Activated T-cell treated with anti-CD3 and anti-CD28 coated beads, Interleukin-2, amount 50 U/mL, for 24 hours (primary cell): ENCODE measurements around the gene MAN2A2.
"Not testable (repeated sequence)": the region's sequence is repeated elsewhere in the genome, so short reads cannot be mapped to it uniquely, and the experiment has no call there.

ENCODE experiments used
- DNase-seq: peaks from one replicate; pipeline ENCODE4 v3.0.0-alpha.2; 2020
- H3K27ac Mint-ChIP-seq: 2 replicates; pipeline ENCODE4 v1.8.0; 2020; ENCODE audit warnings: mild to moderate bottlenecking, mixed read lengths
- H3K27me3 Mint-ChIP-seq: 2 replicates; pipeline ENCODE4 v1.8.0; 2020; ENCODE audit warnings: mixed read lengths
- H3K36me3 Mint-ChIP-seq: 2 replicates; pipeline ENCODE4 v1.8.0; 2020; ENCODE audit warnings: low read depth, mixed read lengths
- H3K4me1 Mint-ChIP-seq: 2 replicates; pipeline ENCODE4 v1.8.0; 2020; ENCODE audit warnings: low read depth, mixed read lengths
- H3K4me3 Mint-ChIP-seq: 2 replicates; pipeline ENCODE4 v1.8.0; 2020; ENCODE audit warnings: mild to moderate bottlenecking, moderate library complexity, mixed read lengths
- H3K9me3 Mint-ChIP-seq: 2 replicates; pipeline ENCODE4 v1.8.0; 2020; ENCODE audit warnings: mixed read lengths

Gene MAN2A2

GRCh38 chr15:90911906-90912769 is 9.0 kb downstream of the MAN2A2 start:
- Mint-ChIP-seq H3K27me3 (no peaks in the 10 kb centered on the region), H3K4me1 (no peaks in the 10 kb centered on the region), H3K27ac (no peak overlapping the region), H3K9me3 (no peaks in the 10 kb centered on the region), H3K36me3 (peaks cover 97% of the 10 kb centered on the region), H3K4me3 (no peak overlapping the region)
- no peak for DNase-seq

- H3K27me3 Mint-ChIP-seq: no peaks in the 10 kb centered on the region
- H3K4me1 Mint-ChIP-seq: no peaks in the 10 kb centered on the region
- no peak overlapping the region for H3K4me3 Mint-ChIP-seq
- DNase-seq: no peak
- H3K9me3 Mint-ChIP-seq: no peaks in the 10 kb centered on the region
- H3K36me3 Mint-ChIP-seq: peaks cover 97% of the 10 kb centered on the region
- no peak overlapping the region for H3K27ac Mint-ChIP-seq
Measured at GRCh38 chr15:90912770-90913075, 9.6 kb downstream of the MAN2A2 start.

- no peaks in the 10 kb centered on the region for H3K27me3 Mint-ChIP-seq
- no peaks in the 10 kb centered on the region for H3K9me3 Mint-ChIP-seq
- no peaks in the 10 kb centered on the region for H3K4me1 Mint-ChIP-seq
- no peak overlapping the region for H3K27ac Mint-ChIP-seq
- H3K4me3 Mint-ChIP-seq: no peak overlapping the region
- peaks cover 99% of the 10 kb centered on the region for H3K36me3 Mint-ChIP-seq
- DNase-seq: no peak
Measured at GRCh38 chr15:90913398-90913944, 10.4 kb downstream of the MAN2A2 start.

- Mint-ChIP-seq H3K4me1 (no peaks in the 10 kb centered on the region), H3K9me3 (no peaks in the 10 kb centered on the region), H3K36me3 (peaks cover 100% of the 10 kb centered on the region), H3K27me3 (no peaks in the 10 kb centered on the region), H3K4me3 (no peak overlapping the region), H3K27ac (no peak overlapping the region)
- no peak for DNase-seq
Measured at GRCh38 chr15:90914305-90915080, 11.4 kb downstream of the MAN2A2 start.

GRCh38 chr15:90915216-90915807 is 12.2 kb downstream of the MAN2A2 start:
- Mint-ChIP-seq H3K9me3 (no peaks in the 10 kb centered on the region), H3K27ac (peak overlapping the region; percentile 47), H3K4me1 (no peaks in the 10 kb centered on the region), H3K4me3 (no peak overlapping the region), H3K27me3 (no peaks in the 10 kb centered on the region), H3K36me3 (peaks cover 100% of the 10 kb centered on the region)
- DNase-seq: no peak

- no peak for DNase-seq
- no peaks in the 10 kb centered on the region for H3K9me3 Mint-ChIP-seq
- no peak overlapping the region for H3K4me3 Mint-ChIP-seq
- peaks cover 100% of the 10 kb centered on the region for H3K36me3 Mint-ChIP-seq
- H3K4me1 Mint-ChIP-seq: no peaks in the 10 kb centered on the region
- no peaks in the 10 kb centered on the region for H3K27me3 Mint-ChIP-seq
- H3K27ac Mint-ChIP-seq: peak overlapping the region; percentile 29
Measured at GRCh38 chr15:90915808-90916440, 12.8 kb downstream of the MAN2A2 start.

- DNase-seq: no peak
- no peaks in the 10 kb centered on the region for H3K27me3 Mint-ChIP-seq
- no peaks in the 10 kb centered on the region for H3K9me3 Mint-ChIP-seq
- no peak overlapping the region for H3K27ac Mint-ChIP-seq
- no peak overlapping the region for H3K4me3 Mint-ChIP-seq
- H3K4me1 Mint-ChIP-seq: no peaks in the 10 kb centered on the region
- peaks cover 100% of the 10 kb centered on the region for H3K36me3 Mint-ChIP-seq
Measured at GRCh38 chr15:90916461-90916860, 13.4 kb downstream of the MAN2A2 start.

- Mint-ChIP-seq H3K27ac (peak overlapping the region; percentile 9), H3K36me3 (peaks cover 98% of the 10 kb centered on the region), H3K9me3 (no peaks in the 10 kb centered on the region), H3K4me1 (peaks cover 9% of the 10 kb centered on the region), H3K4me3 (no peak overlapping the region), H3K27me3 (no peaks in the 10 kb centered on the region)
- no peak for DNase-seq
Measured at GRCh38 chr15:90917569-90917968, 14.5 kb downstream of the MAN2A2 start.

- Mint-ChIP-seq H3K9me3 (no peaks in the 10 kb centered on the region), H3K4me3 (no peak overlapping the region), H3K4me1 (peaks cover 15% of the 10 kb centered on the region), H3K36me3 (peaks cover 96% of the 10 kb centered on the region), H3K27ac (no peak overlapping the region), H3K27me3 (no peaks in the 10 kb centered on the region)
- DNase-seq: no peak
Measured at GRCh38 chr15:90918034-90918788, 15.1 kb downstream of the MAN2A2 start.

GRCh38 chr15:90918835-90919234 is 15.7 kb downstream of the MAN2A2 start:
- H3K4me1 Mint-ChIP-seq: peaks cover 20% of the 10 kb centered on the region
- H3K9me3 Mint-ChIP-seq: no peaks in the 10 kb centered on the region
- peaks cover 94% of the 10 kb centered on the region for H3K36me3 Mint-ChIP-seq
- H3K4me3 Mint-ChIP-seq: no peak overlapping the region
- H3K27me3 Mint-ChIP-seq: no peaks in the 10 kb centered on the region
- H3K27ac Mint-ChIP-seq: no peak overlapping the region
- DNase-seq: no peak

GRCh38 chr15:90921887-90922286 is 18.8 kb downstream of the MAN2A2 start:
- Mint-ChIP-seq H3K27ac (peak overlapping the region; percentile 86), H3K36me3 (peaks cover 73% of the 10 kb centered on the region), H3K9me3 (no peaks in the 10 kb centered on the region)

GRCh38 chr15:90922712-90923322 is 19.7 kb downstream of the MAN2A2 start:
- peak; percentile 46 for DNase-seq
- not testable (repeated sequence) for H3K9me3 Mint-ChIP-seq, H3K27me3 Mint-ChIP-seq, H3K4me3 Mint-ChIP-seq
- Mint-ChIP-seq H3K4me1 (peaks cover 32% of the 10 kb centered on the region), H3K27ac (peak overlapping the region; percentile 86), H3K36me3 (peaks cover 64% of the 10 kb centered on the region)

More at GRCh38 chr15:90921887-90922286, 18.8 kb downstream of the MAN2A2 start:
- Mint-ChIP-seq H3K4me3 (no peak overlapping the region), H3K4me1 (peaks cover 32% of the 10 kb centered on the region), H3K27me3 (no peaks in the 10 kb centered on the region)
- DNase-seq: no peak

GRCh38 chr15:90924375-90924774 is 21.3 kb downstream of the MAN2A2 start:
- Mint-ChIP-seq H3K27ac (peak overlapping the region; percentile 86), H3K9me3 (no peaks in the 10 kb centered on the region), H3K4me1 (peaks cover 38% of the 10 kb centered on the region), H3K4me3 (no peak overlapping the region), H3K36me3 (peaks cover 49% of the 10 kb centered on the region), H3K27me3 (no peaks in the 10 kb centered on the region)
- no peak for DNase-seq
